Measurements from ENCODE around the gene ABCC1. TPM values are rescaled to one million over a fixed set of nuclear protein-coding genes. Genes with fewer than 3 reads are reported as not detected.
A peak's percentile ranks its signal among the peaks of the same experiment; 100 is the strongest.
"Not testable (repeated sequence)": the region's sequence is repeated elsewhere in the genome, so short reads cannot be mapped to it uniquely, and the experiment has no call there.

The ABCC1 gene
- total RNA-seq, 2 donors from 2014 or later = 66.0 to 67.0 TPM

DNA sequence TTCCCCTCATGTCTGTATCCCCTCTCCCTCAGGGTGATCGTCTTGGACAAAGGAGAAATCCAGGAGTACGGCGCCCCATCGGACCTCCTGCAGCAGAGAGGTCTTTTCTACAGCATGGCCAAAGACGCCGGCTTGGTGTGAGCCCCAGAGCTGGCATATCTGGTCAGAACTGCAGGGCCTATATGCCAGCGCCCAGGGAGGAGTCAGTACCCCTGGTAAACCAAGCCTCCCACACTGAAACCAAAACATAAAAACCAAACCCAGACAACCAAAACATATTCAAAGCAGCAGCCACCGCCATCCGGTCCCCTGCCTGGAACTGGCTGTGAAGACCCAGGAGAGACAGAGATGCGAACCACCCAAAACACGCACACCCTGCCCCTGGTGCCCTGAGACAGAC lies 191.7 kb downstream of the ABCC1 start:
- Mint-ChIP-seq H3K27me3 (no peaks in the 10 kb centered on the region), H3K4me3 (no peak overlapping the region), H3K4me1 (peaks cover 2% of the 10 kb centered on the region), H3K36me3 (ENCODE audit: low read depth) (peaks cover 3% of the 10 kb centered on the region), H3K27ac (no peak overlapping the region)
- H3K9me3 ChIP-seq (ENCODE audit: control insufficient read depth, low read length, poor library complexity, severe bottlenecking) = no peaks in the 10 kb centered on the region
- ATAC-seq (no peak), DNase-seq (no peak)

GRCh38 chr16:16141784-16142396 lies 192.5 kb downstream of the ABCC1 start:
- Mint-ChIP-seq H3K27me3 (no peaks in the 10 kb centered on the region), H3K4me3 (no peak overlapping the region), H3K27ac (peak overlapping the region; percentile 37), H3K4me1 (peaks cover 2% of the 10 kb centered on the region), H3K36me3 (ENCODE audit: low read depth) (peaks cover 3% of the 10 kb centered on the region)
- H3K9me3 ChIP-seq (ENCODE audit: control insufficient read depth, low read length, poor library complexity, severe bottlenecking) = no peaks in the 10 kb centered on the region
- no peak for ATAC-seq
- no peak for DNase-seq

- Mint-ChIP-seq H3K27me3 (no peaks in the 10 kb centered on the region), H3K27ac (no peak overlapping the region), H3K4me1 (peaks cover 2% of the 10 kb centered on the region), H3K36me3 (ENCODE audit: low read depth) (peaks cover 3% of the 10 kb centered on the region), H3K4me3 (no peak overlapping the region)
- no peaks in the 10 kb centered on the region for H3K9me3 ChIP-seq (ENCODE audit: control insufficient read depth, low read length, poor library complexity, severe bottlenecking)
- ATAC-seq = no peak
- no peak for DNase-seq
Measured at GRCh38 chr16:16143038-16143763, 193.8 kb downstream of the ABCC1 start.

DNA sequence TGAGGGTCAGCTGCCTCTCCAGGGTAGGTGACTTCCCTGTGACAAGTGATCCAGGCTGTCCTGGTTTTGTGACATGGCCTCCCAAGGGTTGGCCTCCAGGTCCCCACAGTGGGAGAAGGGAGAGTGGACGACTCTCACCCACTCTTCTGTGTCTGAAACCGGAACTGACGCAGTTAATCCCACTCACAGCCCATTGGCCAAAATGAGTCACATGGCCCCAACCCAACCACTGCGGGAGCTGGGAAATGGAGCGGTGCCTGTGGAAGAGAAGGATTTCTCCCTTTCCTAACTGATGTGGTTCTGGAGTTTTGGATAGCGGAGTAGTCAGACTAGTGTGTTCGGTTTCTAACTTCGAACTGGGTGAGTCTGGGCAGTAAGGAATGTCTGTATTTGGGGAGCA lies 194.5 kb downstream of the ABCC1 start:
- no peak overlapping the region for H3K27ac Mint-ChIP-seq
- no peak for DNase-seq
- no peaks in the 10 kb centered on the region for H3K27me3 Mint-ChIP-seq
- ATAC-seq = no peak
- no peaks in the 10 kb centered on the region for H3K9me3 ChIP-seq (ENCODE audit: control insufficient read depth, low read length, poor library complexity, severe bottlenecking)
- no peak overlapping the region for H3K4me3 Mint-ChIP-seq
- peaks cover 1% of the 10 kb centered on the region for H3K36me3 Mint-ChIP-seq (ENCODE audit: low read depth)
- H3K4me1 Mint-ChIP-seq = peaks cover 2% of the 10 kb centered on the region

GRCh38 chr16:16144416-16144815 lies 195.0 kb downstream of the ABCC1 start:
- DNase-seq (no peak), ATAC-seq (no peak)
- H3K4me3 Mint-ChIP-seq = no peak overlapping the region
- no peaks in the 10 kb centered on the region for H3K27me3 Mint-ChIP-seq
- H3K4me1 Mint-ChIP-seq = peaks cover 2% of the 10 kb centered on the region
- no peaks in the 10 kb centered on the region for H3K36me3 Mint-ChIP-seq (ENCODE audit: low read depth)
- no peak overlapping the region for H3K27ac Mint-ChIP-seq
- no peaks in the 10 kb centered on the region for H3K9me3 ChIP-seq (ENCODE audit: control insufficient read depth, low read length, poor library complexity, severe bottlenecking)

DNA sequence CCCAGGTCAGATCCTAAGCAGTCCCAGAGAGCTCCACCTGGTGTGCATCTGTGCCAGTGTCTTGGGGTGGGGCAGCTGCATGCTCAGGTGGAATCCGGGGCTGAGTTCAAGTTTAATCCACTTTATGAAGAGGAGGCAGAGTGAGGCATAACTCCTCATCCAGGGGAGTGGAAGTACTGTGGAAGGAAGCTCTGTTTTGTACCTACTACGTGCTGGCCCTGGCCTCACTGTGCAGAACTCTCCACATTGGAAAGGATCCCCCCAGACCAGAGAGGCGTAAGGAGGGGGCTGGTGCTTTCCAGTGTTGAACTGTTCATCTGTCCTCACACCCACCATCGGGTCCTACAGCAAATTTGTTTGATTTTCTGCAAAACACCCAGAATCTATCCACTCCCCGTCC lies 195.9 kb downstream of the ABCC1 start:
- no peaks in the 10 kb centered on the region for H3K27me3 Mint-ChIP-seq
- no peak overlapping the region for H3K4me3 Mint-ChIP-seq
- no peak overlapping the region for H3K27ac Mint-ChIP-seq
- H3K9me3 ChIP-seq (ENCODE audit: control insufficient read depth, low read length, poor library complexity, severe bottlenecking) = no peaks in the 10 kb centered on the region
- no peak for ATAC-seq
- H3K36me3 Mint-ChIP-seq (ENCODE audit: low read depth) = no peaks in the 10 kb centered on the region
- no peak for DNase-seq
- peaks cover 2% of the 10 kb centered on the region for H3K4me1 Mint-ChIP-seq

- DNase-seq = no peak
- Mint-ChIP-seq H3K4me3 (no peak overlapping the region), H3K27me3 (no peaks in the 10 kb centered on the region), H3K36me3 (ENCODE audit: low read depth) (no peaks in the 10 kb centered on the region), H3K4me1 (peaks cover 4% of the 10 kb centered on the region), H3K27ac (no peak overlapping the region)
- ATAC-seq = no peak
- no peaks in the 10 kb centered on the region for H3K9me3 ChIP-seq (ENCODE audit: control insufficient read depth, low read length, poor library complexity, severe bottlenecking)
Measured at GRCh38 chr16:16146380-16147315, 197.2 kb downstream of the ABCC1 start.

GRCh38 chr16:16147316-16147999 lies 198.0 kb downstream of the ABCC1 start:
- no peaks in the 10 kb centered on the region for H3K9me3 ChIP-seq (ENCODE audit: control insufficient read depth, low read length, poor library complexity, severe bottlenecking)
- no peaks in the 10 kb centered on the region for H3K36me3 Mint-ChIP-seq (ENCODE audit: low read depth)
- H3K27me3 Mint-ChIP-seq = no peaks in the 10 kb centered on the region
- no peak overlapping the region for H3K27ac Mint-ChIP-seq
- DNase-seq = no peak
- H3K4me3 Mint-ChIP-seq = no peak overlapping the region
- no peak for ATAC-seq
- peaks cover 4% of the 10 kb centered on the region for H3K4me1 Mint-ChIP-seq

DNA sequence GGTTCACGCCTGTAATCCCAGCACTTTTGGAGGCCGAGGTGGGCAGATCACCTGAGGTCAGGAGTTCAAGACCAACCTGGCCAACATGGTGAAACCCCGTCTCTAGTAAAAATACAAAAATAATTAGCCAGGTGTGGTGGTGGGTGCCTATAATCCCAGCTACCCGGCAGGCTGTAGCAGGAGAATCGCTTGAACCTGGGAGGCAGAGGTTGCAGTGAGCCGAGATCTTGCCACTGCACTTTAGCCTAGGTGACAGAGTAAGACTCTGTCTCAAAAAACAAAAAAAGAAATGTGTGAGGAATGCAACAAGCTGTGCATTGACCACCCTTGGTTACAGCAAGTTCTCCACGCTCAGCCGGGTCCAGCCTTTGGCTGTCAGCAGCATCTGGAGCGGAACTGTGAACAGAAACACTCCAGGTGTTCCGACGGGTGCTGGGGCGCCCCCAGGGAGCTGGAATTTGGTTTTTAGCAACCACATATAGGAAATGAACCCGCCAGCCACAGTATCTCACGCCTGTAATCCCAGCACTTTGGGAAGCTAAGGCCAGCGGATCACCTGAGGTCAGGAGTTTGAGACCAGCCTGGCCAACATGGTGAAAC lies 198.7 kb downstream of the ABCC1 start:
- H3K4me3 Mint-ChIP-seq; H3K9me3 ChIP-seq (ENCODE audit: control insufficient read depth, low read length, poor library complexity, severe bottlenecking); DNase-seq; H3K27me3 Mint-ChIP-seq; H3K4me1 Mint-ChIP-seq; ATAC-seq; H3K27ac Mint-ChIP-seq; H3K36me3 Mint-ChIP-seq (ENCODE audit: low read depth): not testable (repeated sequence)

- Mint-ChIP-seq H3K4me3 (no peak overlapping the region), H3K4me1 (peaks cover 4% of the 10 kb centered on the region), H3K27me3 (no peaks in the 10 kb centered on the region), H3K27ac (no peak overlapping the region), H3K36me3 (ENCODE audit: low read depth) (no peaks in the 10 kb centered on the region)
- DNase-seq = no peak
- H3K9me3 ChIP-seq (ENCODE audit: control insufficient read depth, low read length, poor library complexity, severe bottlenecking) = no peaks in the 10 kb centered on the region
- ATAC-seq = no peak
Measured at GRCh38 chr16:16148755-16149154, 199.3 kb downstream of the ABCC1 start.

- H3K36me3 Mint-ChIP-seq (ENCODE audit: low read depth) = no peaks in the 10 kb centered on the region
- H3K4me3 Mint-ChIP-seq = no peak overlapping the region
- no peaks in the 10 kb centered on the region for H3K27me3 Mint-ChIP-seq
- H3K4me1 Mint-ChIP-seq = peaks cover 4% of the 10 kb centered on the region
- H3K9me3 ChIP-seq (ENCODE audit: control insufficient read depth, low read length, poor library complexity, severe bottlenecking) = no peaks in the 10 kb centered on the region
- DNase-seq (no peak), ATAC-seq (no peak)
- no peak overlapping the region for H3K27ac Mint-ChIP-seq
Measured at GRCh38 chr16:16149710-16150116, 200.3 kb downstream of the ABCC1 start.

DNA sequence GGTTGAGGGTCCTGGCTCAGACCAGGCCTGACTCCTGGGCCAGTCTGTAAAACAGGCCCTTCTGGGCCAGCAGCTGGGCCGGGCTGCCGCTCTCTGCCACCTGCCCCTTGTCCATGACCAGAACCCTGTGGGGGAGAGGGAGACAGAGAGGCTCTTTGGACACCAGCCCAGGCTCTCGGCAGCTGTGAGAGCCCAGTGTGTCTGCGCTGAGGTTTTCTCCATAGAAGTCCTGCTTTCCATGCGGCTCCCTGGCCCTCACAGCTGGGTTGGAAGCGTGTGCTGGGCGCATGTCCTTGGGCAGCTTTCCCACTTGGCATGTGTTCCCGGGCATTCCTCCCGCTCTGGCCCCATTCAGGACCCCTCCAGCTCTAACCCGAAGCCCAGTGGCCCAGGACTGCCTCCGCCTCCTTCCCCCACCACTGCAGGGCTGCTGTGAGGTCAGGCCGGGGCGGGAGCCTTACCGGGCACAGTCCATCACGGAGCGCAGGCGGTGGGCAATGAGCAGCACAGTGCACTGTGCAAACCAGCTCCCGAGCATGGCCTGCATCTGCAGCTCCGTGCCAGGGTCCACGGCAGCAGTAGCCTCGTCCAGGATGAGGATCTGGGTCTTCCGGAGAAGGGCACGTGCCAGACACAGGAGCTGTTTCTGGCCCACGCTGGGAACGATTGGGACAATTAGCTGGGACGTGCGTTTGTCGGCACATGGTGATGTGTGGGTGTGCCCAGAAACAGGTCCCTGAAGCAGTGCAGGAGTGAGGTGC lies 200.9 kb downstream of the ABCC1 start:
- Mint-ChIP-seq H3K36me3 (ENCODE audit: low read depth) (peaks cover 3% of the 10 kb centered on the region), H3K4me3 (no peak overlapping the region), H3K27ac (no peak overlapping the region), H3K4me1 (peaks cover 4% of the 10 kb centered on the region), H3K27me3 (no peaks in the 10 kb centered on the region)
- no peaks in the 10 kb centered on the region for H3K9me3 ChIP-seq (ENCODE audit: control insufficient read depth, low read length, poor library complexity, severe bottlenecking)
- ATAC-seq (peak; percentile 17), DNase-seq (no peak)
